HG03520 (cell line): ENCODE results near the gene KCNQ2.

Experiments
- ATAC-seq: cut with Tn5 transposase; IDR thresholded peaks from one replicate; pipeline ENCODE4 v1.9.1; 2021; ENCODE audit warnings: mild to moderate bottlenecking, moderate library complexity; ENCODE audit not compliant: unreplicated experiment

Gene KCNQ2

DNA sequence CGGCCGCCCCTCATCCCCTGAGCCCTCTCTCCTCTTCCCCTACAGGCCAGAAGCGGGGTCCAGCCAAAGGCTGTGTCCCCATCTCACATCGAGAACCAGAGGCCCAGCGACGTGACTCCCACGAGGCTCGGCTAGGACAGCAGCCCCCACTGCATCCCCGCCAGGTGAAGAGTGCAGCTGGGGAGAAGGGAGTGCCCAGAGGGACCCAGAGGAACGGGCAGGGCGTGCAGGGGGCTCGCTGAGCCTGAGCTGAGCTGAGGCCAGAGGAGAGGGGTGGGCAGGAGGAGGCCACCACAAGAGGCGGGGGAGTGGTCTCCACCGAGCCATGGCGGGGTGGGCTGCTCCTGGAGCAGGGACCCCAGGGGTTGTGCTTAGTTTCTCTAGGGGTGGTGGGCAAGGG lies 32.6 kb downstream of the KCNQ2 start:
- ATAC-seq = no peak

DNA sequence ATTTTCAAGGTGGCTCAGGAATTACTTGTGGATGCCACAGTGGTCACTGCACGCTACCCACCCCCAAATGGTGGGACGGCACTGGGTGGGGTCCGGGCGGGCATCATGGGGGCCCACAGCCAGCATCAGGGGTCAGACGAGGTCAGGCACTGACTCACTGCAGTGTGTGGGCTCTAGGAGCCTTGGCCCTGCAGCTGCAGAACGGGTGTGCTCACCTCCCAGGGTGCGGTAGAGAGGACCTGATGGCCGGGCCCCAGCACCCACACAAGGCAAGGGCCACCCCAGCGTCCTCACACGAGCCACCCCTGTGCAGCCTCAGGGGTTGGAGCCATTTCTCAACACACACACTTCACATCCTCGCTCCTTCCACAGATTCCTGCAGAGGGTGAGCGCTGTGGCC lies 34.3 kb downstream of the KCNQ2 start:
- ATAC-seq = no peak

GRCh38 chr20:63435552-63435951 lies 36.9 kb downstream of the KCNQ2 start:
- no peak for ATAC-seq

GRCh38 chr20:63434599-63435378 lies 37.7 kb downstream of the KCNQ2 start:
- ATAC-seq = no peak

- no peak for ATAC-seq
These were observed 38.5 kb downstream of the KCNQ2 start for GRCh38 chr20:63433756-63434531.

DNA sequence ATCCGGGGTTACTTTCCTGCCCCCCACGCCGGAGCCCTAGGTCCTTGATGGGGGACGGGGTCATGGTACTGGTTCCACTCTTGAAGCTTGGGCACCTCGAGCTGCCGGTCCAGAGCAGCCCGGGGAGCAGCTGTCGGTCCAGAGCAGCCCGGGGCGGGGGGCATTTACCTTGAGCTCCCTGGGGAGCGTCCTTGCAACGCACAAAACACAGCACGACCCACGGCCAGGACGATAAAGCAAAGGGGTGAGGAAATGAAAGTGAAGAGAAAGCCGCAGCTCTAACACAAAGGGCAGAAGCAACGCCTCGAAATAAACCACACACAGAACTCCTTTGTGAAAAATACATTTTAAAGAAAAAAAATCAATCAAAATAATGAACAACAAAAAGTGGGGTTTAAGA lies 39.1 kb downstream of the KCNQ2 start:
- ATAC-seq = no peak

DNA sequence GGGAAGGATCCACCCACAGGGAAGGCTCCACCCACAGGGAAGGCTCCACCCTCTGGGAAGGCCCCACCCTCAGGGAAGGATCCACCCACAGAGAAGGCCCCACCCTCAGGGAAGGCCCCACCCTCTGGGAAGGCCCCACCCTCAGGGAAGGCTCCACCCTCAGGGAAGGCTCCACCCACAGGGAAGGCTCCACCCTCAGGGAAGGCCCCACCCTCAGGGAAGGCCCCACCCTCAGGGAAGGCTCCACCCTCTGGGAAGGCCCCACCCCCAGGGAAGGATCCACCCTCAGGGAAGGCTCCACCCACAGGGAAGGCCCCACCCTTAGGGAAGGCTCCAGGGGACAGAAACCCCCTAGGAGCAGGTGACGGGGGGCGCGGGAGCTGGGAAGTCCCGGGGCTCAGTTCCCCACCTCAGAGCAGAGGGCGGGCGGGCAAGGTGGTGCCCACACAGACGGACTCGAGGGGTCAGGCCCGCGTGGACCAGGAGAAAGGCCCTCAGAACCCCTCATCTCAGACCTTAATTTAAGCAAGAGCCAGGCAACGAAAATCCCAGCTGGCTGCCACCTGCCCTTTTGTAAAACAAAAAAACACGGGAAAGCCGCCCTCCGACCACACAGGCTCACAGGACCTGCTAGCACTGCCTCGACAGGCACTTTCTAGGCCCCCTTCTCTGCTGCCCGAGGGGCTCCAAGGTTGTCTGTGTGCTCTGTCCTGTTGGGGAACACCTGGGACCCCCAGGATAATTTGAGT lies 39.7 kb downstream of the KCNQ2 start:
- ATAC-seq = no peak

DNA sequence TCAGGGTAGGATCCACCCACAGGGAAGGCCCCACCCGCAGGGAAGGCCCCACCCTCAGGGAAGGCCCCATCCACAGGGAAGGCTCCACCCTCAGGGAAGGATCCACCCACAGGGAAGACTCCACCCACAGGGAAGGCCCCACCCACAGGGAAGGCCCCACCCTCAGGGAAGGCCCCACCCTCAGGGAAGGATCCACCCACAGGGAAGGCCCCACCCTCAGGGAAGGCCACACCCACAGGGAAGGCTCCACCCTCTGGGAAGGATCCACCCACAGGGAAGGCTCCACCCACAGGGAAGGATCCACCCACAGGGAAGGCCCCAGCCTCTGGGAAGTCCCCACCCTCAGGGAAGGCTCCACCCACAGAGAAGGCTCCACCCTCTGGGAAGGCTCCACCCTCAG lies 40.5 kb downstream of the KCNQ2 start:
- ATAC-seq = no peak

DNA sequence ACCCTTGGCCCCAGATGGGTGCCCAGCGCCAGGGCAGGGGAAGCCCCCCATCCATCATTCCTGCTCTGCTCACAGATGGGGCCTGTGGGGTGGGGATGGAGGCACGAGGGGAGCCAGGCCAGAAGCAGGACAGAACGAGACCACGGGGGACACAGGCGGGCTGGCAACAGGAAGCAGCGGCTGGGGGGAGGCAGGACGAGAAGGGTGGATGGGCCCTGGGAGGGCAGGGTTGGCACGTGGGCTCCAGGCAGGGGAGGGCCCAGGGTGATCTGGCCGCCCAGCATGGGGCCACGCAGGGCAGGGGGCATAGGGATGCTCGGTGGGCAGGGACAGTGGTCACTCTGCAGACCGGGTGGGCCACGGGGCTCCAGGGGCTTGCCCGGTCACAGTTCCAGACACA lies 41.6 kb downstream of the KCNQ2 start:
- no peak for ATAC-seq

GRCh38 chr20:63429992-63430391 lies 42.5 kb downstream of the KCNQ2 start:
- ATAC-seq = no peak

DNA sequence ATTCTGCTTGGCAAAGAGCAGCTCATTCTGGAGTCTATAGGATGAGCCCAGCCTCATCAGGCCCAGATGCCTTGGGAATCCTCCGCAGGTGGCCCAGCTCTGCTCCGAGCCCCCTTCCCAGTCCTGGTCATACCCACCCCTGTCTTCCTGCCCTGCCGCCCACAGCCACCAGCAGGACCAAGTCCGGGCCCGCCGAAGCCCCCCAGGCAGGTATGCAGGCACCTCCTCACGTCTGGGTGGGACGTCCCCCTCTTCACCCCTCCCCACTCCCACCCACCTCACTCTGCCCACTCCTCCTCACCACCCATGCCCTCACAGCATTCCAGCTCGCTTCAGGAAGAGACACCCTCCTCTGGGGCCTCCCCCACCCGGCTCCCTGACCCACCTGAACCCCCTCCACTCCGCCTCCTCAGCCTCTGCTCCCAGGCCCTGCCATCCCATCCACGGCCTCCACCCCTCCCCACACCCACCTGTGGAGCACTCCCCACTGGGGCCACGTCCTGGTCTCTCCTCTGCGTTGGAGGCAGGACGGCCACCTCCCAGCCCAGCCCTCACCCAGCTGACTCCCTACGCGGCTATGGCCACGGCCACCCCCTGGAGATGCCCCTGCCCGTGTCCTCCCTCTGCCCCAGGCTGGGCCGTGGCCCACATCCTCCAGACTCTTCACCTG lies 43.4 kb downstream of the KCNQ2 start:
- no peak for ATAC-seq

DNA sequence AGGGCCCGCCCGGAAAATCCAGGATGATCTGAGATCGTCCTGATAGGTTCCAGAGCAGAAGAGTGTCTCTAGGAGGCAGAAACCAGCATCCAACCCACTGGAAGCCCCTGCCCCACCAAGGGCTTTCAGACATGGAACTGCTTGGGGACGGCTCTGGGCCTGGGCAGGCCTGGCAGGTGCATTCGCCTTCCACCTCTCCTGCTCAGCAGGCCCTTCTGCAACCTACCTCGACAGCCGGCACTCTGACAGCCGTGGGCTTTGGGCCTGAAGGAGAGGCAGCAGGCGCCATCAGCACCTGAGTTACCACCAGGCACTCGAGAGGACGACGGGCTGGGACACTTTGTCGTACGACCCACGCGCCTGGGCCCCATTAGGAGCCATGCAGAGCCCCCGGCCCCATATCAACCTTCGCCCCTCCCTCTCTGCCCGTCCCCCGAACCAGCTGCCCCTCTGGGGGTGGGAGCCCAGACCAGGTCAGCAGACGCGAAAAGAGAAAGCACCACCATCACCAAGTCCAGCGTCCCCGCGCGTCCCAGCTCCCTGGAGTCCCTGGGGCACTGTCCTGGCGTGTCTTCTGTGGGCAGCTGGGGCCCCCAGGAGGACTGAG lies 44.6 kb downstream of the KCNQ2 start:
- ATAC-seq = no peak

DNA sequence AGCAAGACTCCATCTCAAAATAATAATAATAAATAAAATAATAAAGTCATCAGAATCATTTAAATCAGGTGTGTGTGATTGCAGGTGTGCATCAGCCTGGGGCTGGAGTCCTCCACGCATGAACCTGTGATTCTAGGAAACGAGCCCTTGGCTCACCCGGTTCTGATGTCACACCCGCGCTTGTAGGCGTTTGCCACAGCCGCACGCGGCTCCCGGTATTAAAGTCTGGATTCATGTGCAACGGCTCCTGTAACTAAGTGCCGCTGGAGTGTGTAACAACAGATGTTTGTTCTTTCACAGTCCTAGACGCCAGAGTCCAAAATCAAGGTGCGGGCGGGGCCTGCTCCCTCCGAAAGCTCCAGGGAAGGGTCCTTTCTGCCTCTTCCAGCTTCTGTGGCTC lies 45.2 kb downstream of the KCNQ2 start:
- no peak for ATAC-seq

- no peak for ATAC-seq
These were observed 46.5 kb downstream of the KCNQ2 start for GRCh38 chr20:63425846-63426485.

GRCh38 chr20:63424613-63425012 lies 47.8 kb downstream of the KCNQ2 start:
- no peak for ATAC-seq

DNA sequence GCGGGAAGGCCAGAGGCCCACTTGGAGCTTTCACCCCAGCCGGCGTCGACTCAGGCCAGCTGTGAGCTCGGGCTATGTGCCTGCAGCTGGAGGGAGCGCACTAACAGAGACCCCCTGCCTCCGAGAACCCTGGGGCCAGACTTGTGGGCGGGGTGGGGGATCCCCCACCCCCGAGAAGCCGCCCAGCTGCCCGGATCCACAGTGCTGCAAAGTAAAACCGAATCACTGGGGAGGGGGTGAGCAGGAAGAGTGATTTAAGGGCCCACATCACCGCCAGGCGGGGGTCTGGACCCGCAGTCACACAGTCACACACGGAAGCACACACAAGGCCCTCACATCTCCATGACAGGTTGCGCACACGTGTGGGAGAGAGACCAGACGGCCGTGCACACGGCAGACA lies 48.7 kb downstream of the KCNQ2 start:
- ATAC-seq = no peak

DNA sequence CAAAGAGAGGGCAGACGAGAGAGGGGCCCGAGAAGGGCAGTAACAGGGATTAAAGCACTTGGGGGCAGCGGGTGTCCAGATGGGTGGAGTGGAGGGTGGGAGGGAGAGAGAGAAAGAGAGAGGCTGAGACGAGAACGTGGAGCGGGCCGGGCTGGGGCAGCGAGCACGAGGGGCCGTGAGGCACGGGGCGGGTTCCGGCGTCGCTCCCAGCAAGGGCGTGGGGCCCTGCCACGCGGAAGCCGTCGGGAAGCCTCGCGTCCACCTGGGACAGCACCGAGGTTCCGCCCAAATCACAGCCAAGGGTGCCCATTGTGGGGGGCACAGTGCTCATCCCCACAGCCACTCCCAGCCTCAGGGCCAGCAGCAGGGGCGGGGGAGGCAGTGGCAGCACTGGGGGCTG lies 49.8 kb downstream of the KCNQ2 start:
- no peak for ATAC-seq

- ATAC-seq = no peak
These were observed 50.5 kb downstream of the KCNQ2 start for GRCh38 chr20:63421913-63422312.

DNA sequence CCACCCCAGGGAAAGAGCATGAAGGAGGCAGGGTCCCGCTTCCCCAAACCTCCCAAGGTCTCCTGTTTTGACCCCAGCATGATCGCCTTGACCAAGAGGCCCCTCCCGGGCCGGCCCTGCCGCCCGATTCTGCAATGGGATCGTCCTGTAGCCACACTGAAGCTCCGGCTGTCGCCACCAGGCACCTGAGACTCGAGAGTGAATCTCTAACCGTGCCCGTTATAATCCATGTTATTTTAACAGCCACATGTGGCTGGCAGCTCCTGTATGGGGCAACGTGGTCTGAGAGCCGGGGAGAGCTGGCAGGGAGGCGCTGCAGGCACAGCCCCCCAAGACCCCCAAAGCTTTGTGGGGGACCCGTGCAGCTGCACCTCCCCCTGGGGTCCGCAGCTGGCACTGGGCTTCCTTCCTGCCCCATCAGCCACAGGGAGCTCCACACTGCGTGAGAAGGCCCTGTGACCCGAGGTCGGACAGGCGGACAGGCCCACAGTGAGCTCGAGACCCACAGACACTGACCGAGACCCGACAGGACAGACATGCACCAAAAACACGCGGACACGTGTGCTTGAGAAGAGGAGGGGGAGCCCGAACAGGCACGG lies 51.3 kb downstream of the KCNQ2 start:
- ATAC-seq = no peak
